Ovary (tissue), 3 donors: ENCODE results near the gene ADI1.
A peak's percentile ranks its signal among the peaks of the same experiment; 100 is the strongest.

Experiments used
- CTCF ChIP-seq, 3 donors: fragments of 450-650 bp in 2 of 3; fragments of 200-600 bp in 1 of 3; IDR thresholded peaks; one replicate each; pipeline versions ENCODE4 v1.5.1 to v1.8.0; 2016 to 2022; ENCODE audit warnings: antibody characterized with exemption in 3 of 3, mild to moderate bottlenecking in 1 of 3
- EP300 ChIP-seq: sonication (generic); formaldehyde crosslinking; IDR thresholded peaks from one replicate; pipeline ENCODE4 v1.6.1; 2017; ENCODE audit warnings: antibody characterized with exemption
- POLR2A ChIP-seq: fragments of 450-650 bp; IDR thresholded peaks from one replicate; pipeline ENCODE4 v1.6.1; 2017; ENCODE audit warnings: antibody characterized with exemption, mild to moderate bottlenecking, moderate library complexity
- donor health status: DM: no; HTN: no; CAD: no.

GRCh38 chr2:3470166-3470651 is 49.1 kb downstream of the ADI1 start:
- TF ChIP-seq CTCF (IDR thresholded peaks at IDR 0.05) = no peak
- TF ChIP-seq POLR2A = no peak
- TF ChIP-seq EP300 = peak; percentile 52
